GM12878 (cell line): ENCODE data around the gene SLC35E1. TPM values are rescaled to one million over a fixed set of nuclear protein-coding genes. Genes with fewer than 3 reads are reported as not detected.

Experiments used
- polyA plus RNA-seq, 11 experiments: library from polyadenylated mRNA; depleted of rRNA in 4 of 11; unstranded in 6 of 11; stranded (reverse) in 5 of 11; fragments of >200 nt; fragmentation: Nextera tagmentation in 4 of 11; fragmentation: Illumina TruSeq in 1 of 11; extraction: Ambion mirVana in 4 of 11; extraction: Trizol in 1 of 11; gene quantifications; 1 replicate in 1 of 11; 2 replicates in 10 of 11; pipeline versions ENCODE4 v1.2.1 to v1.2.3, GENCODE V29; 2011 to 2016; ENCODE audit warnings: inconsistent platforms in 2 of 11, missing spikeins in 2 of 11, low read depth in 1 of 11
- small RNA-seq: library from RNA; depleted of rRNA; stranded (forward); fragments of <200 nt; gene quantifications from one replicate; pipeline ENCODE3, GENCODE V24; 2014
- total RNA-seq, 4 experiments: library from RNA; depleted of rRNA in 3 of 4; stranded (reverse); fragments of >200 nt in 3 of 4; fragmentation: Illumina TruSeq in 1 of 4; extraction: Trizol in 1 of 4; gene quantifications; 2 replicates each; pipeline versions ENCODE4 v1.2.1 to v1.2.3, GENCODE V29; 2013 to 2021

The SLC35E1 gene
- total and polyA plus RNA-seq, 10 of the 15 experiments (the other 5 are each of a cell fraction or from before 2014, with no cell fraction given): 11.3 to 37.7 (median 22.1) TPM

Small RNAs within 50 kb of the gene (small RNA-seq; reads per million reads assigned to genes)
- gene RN7SL146P: not detected

Other genes starting within 250 kb of the SLC35E1 start
Only the 7 nearest of the 9 such genes appear.
- 11.3 and 11.4 TPM in 2 replicates for gene EPS15L1, start 100.4 kb downstream of the SLC35E1 start, total RNA-seq (2014; rRNA removed)
- 15.9 and 16.7 TPM in 2 replicates for gene EPS15L1, start 100.4 kb downstream of the SLC35E1 start, total RNA-seq (2014; rRNA removed; fragmentation: Illumina TruSeq; extraction: Trizol)
- 43.5 and 50.4 TPM in 2 replicates for gene EPS15L1, start 100.4 kb downstream of the SLC35E1 start, total RNA-seq (2021)
- gene EPS15L1, start 100.4 kb downstream of the SLC35E1 start, polyA plus RNA-seq (2011; rRNA removed): 7.2 and 19.1 TPM in 2 replicates
- 20.4 and 24.1 TPM in 2 replicates for gene EPS15L1, start 100.4 kb downstream of the SLC35E1 start, polyA plus RNA-seq (2014; fragmentation: Illumina TruSeq; extraction: Trizol)
- gene EPS15L1, start 100.4 kb downstream of the SLC35E1 start, polyA plus RNA-seq (2014; fragmentation: Nextera tagmentation; extraction: Ambion mirVana): 1 to 10 TPM; 5.9 to 7.6 TPM
- 20.4 and 25.3 TPM in 2 replicates for gene EPS15L1, start 100.4 kb downstream of the SLC35E1 start, polyA plus RNA-seq (2014; rRNA removed)
- 10 to 100 TPM; 41.3 to 43.3 TPM for gene EPS15L1, start 100.4 kb downstream of the SLC35E1 start, polyA plus RNA-seq (2016; fragmentation: Nextera tagmentation; extraction: Ambion mirVana)
- gene CALR3, start 76.2 kb downstream of the SLC35E1 start, total RNA-seq (2014; rRNA removed): 0.11 TPM in 2 replicates
- 0.18 and 0.45 TPM in 2 replicates for gene CALR3, start 76.2 kb downstream of the SLC35E1 start, total RNA-seq (2014; rRNA removed; fragmentation: Illumina TruSeq; extraction: Trizol)
- gene CALR3, start 76.2 kb downstream of the SLC35E1 start, total RNA-seq (2021): 0.19 TPM in 1 of 2 replicates, not detected in the other
- gene CALR3, start 76.2 kb downstream of the SLC35E1 start, polyA plus RNA-seq (2011; rRNA removed): 0.05 TPM in 1 of 2 replicates, not detected in the other
- 0.35 and 0.43 TPM in 2 replicates for gene CALR3, start 76.2 kb downstream of the SLC35E1 start, polyA plus RNA-seq (2014; fragmentation: Illumina TruSeq; extraction: Trizol)
- gene CALR3, start 76.2 kb downstream of the SLC35E1 start, polyA plus RNA-seq (2014; fragmentation: Nextera tagmentation; extraction: Ambion mirVana): under 1 TPM; 0.10 to 0.13 TPM
- gene CALR3, start 76.2 kb downstream of the SLC35E1 start, polyA plus RNA-seq (2014; rRNA removed): 0.12 and 0.14 TPM in 2 replicates
- under 1 TPM in 1 of 2 experiments, not detected in 1; 0.31 TPM for gene CALR3, start 76.2 kb downstream of the SLC35E1 start, polyA plus RNA-seq (2016; fragmentation: Nextera tagmentation; extraction: Ambion mirVana)
- 2.0 and 2.1 TPM in 2 replicates for gene C19orf44, start 76.0 kb downstream of the SLC35E1 start, total RNA-seq (2014; rRNA removed)
- 2.7 and 3.3 TPM in 2 replicates for gene C19orf44, start 76.0 kb downstream of the SLC35E1 start, total RNA-seq (2014; rRNA removed; fragmentation: Illumina TruSeq; extraction: Trizol)
- gene C19orf44, start 76.0 kb downstream of the SLC35E1 start, total RNA-seq (2021): 3.1 and 3.8 TPM in 2 replicates
- gene C19orf44, start 76.0 kb downstream of the SLC35E1 start, polyA plus RNA-seq (2011; rRNA removed): 2.5 and 3.0 TPM in 2 replicates
- gene C19orf44, start 76.0 kb downstream of the SLC35E1 start, polyA plus RNA-seq (2014; fragmentation: Illumina TruSeq; extraction: Trizol): 3.6 and 5.2 TPM in 2 replicates
- under 1 TPM; 0.26 to 0.31 TPM for gene C19orf44, start 76.0 kb downstream of the SLC35E1 start, polyA plus RNA-seq (2014; fragmentation: Nextera tagmentation; extraction: Ambion mirVana)
- 4.1 and 5.4 TPM in 2 replicates for gene C19orf44, start 76.0 kb downstream of the SLC35E1 start, polyA plus RNA-seq (2014; rRNA removed)
- gene C19orf44, start 76.0 kb downstream of the SLC35E1 start, polyA plus RNA-seq (2016; fragmentation: Nextera tagmentation; extraction: Ambion mirVana): 1 to 10 TPM; 3.9 to 4.0 TPM
- 3.6 and 4.9 TPM in 2 replicates for gene CHERP, start 30.0 kb downstream of the SLC35E1 start, total RNA-seq (2014; rRNA removed)
- 6.8 and 7.2 TPM in 2 replicates for gene CHERP, start 30.0 kb downstream of the SLC35E1 start, total RNA-seq (2014; rRNA removed; fragmentation: Illumina TruSeq; extraction: Trizol)
- gene CHERP, start 30.0 kb downstream of the SLC35E1 start, total RNA-seq (2021): 57.5 and 65.3 TPM in 2 replicates
- 3.2 and 5.1 TPM in 2 replicates for gene CHERP, start 30.0 kb downstream of the SLC35E1 start, polyA plus RNA-seq (2011; rRNA removed)
- 3.5 and 17.6 TPM in 2 replicates for gene CHERP, start 30.0 kb downstream of the SLC35E1 start, polyA plus RNA-seq (2014; fragmentation: Illumina TruSeq; extraction: Trizol)
- 1 to 10 TPM in 1 of 2 experiments, under 1 TPM in 1; 0.66 to 1.7 TPM for gene CHERP, start 30.0 kb downstream of the SLC35E1 start, polyA plus RNA-seq (2014; fragmentation: Nextera tagmentation; extraction: Ambion mirVana)
- 24.0 and 42.2 TPM in 2 replicates for gene CHERP, start 30.0 kb downstream of the SLC35E1 start, polyA plus RNA-seq (2014; rRNA removed)
- gene CHERP, start 30.0 kb downstream of the SLC35E1 start, polyA plus RNA-seq (2016; fragmentation: Nextera tagmentation; extraction: Ambion mirVana): 10 to 100 TPM; 47.1 to 49.4 TPM
- 13.8 and 15.3 TPM in 2 replicates for gene MED26, start 55.8 kb upstream of the SLC35E1 start, total RNA-seq (2014; rRNA removed)
- 7.2 and 8.6 TPM in 2 replicates for gene MED26, start 55.8 kb upstream of the SLC35E1 start, total RNA-seq (2014; rRNA removed; fragmentation: Illumina TruSeq; extraction: Trizol)
- 20.2 and 21.4 TPM in 2 replicates for gene MED26, start 55.8 kb upstream of the SLC35E1 start, total RNA-seq (2021)
- 10.0 and 14.0 TPM in 2 replicates for gene MED26, start 55.8 kb upstream of the SLC35E1 start, polyA plus RNA-seq (2011; rRNA removed)
- 3.6 and 8.0 TPM in 2 replicates for gene MED26, start 55.8 kb upstream of the SLC35E1 start, polyA plus RNA-seq (2014; fragmentation: Illumina TruSeq; extraction: Trizol)
- 1 to 10 TPM; 1.1 to 2.2 TPM for gene MED26, start 55.8 kb upstream of the SLC35E1 start, polyA plus RNA-seq (2014; fragmentation: Nextera tagmentation; extraction: Ambion mirVana)
- 12.4 and 15.2 TPM in 2 replicates for gene MED26, start 55.8 kb upstream of the SLC35E1 start, polyA plus RNA-seq (2014; rRNA removed)
- 10 to 100 TPM in 1 of 2 experiments, 1 to 10 TPM in 1; 9.2 to 10.1 TPM for gene MED26, start 55.8 kb upstream of the SLC35E1 start, polyA plus RNA-seq (2016; fragmentation: Nextera tagmentation; extraction: Ambion mirVana)
- 49.9 and 51.3 TPM in 2 replicates for gene SMIM7, start 87.7 kb upstream of the SLC35E1 start, total RNA-seq (2014; rRNA removed)
- 68.1 and 69.4 TPM in 2 replicates for gene SMIM7, start 87.7 kb upstream of the SLC35E1 start, total RNA-seq (2014; rRNA removed; fragmentation: Illumina TruSeq; extraction: Trizol)
- 44.6 and 45.7 TPM in 2 replicates for gene SMIM7, start 87.7 kb upstream of the SLC35E1 start, total RNA-seq (2021)
- 88.8 and 96.7 TPM in 2 replicates for gene SMIM7, start 87.7 kb upstream of the SLC35E1 start, polyA plus RNA-seq (2011; rRNA removed)
- gene SMIM7, start 87.7 kb upstream of the SLC35E1 start, polyA plus RNA-seq (2014; fragmentation: Illumina TruSeq; extraction: Trizol): 71.7 and 99.7 TPM in 2 replicates
- 100 to 1,000 TPM; 157 to 170 TPM for gene SMIM7, start 87.7 kb upstream of the SLC35E1 start, polyA plus RNA-seq (2014; fragmentation: Nextera tagmentation; extraction: Ambion mirVana)
- 60.0 and 66.0 TPM in 2 replicates for gene SMIM7, start 87.7 kb upstream of the SLC35E1 start, polyA plus RNA-seq (2014; rRNA removed)
- 10 to 100 TPM; 70.0 to 72.5 TPM for gene SMIM7, start 87.7 kb upstream of the SLC35E1 start, polyA plus RNA-seq (2016; fragmentation: Nextera tagmentation; extraction: Ambion mirVana)
- 18.0 and 19.1 TPM in 2 replicates for gene TMEM38A, start 88.7 kb upstream of the SLC35E1 start, total RNA-seq (2014; rRNA removed)
- 11.9 TPM in 2 replicates for gene TMEM38A, start 88.7 kb upstream of the SLC35E1 start, total RNA-seq (2014; rRNA removed; fragmentation: Illumina TruSeq; extraction: Trizol)
- gene TMEM38A, start 88.7 kb upstream of the SLC35E1 start, total RNA-seq (2021): 14.5 and 17.2 TPM in 2 replicates
- gene TMEM38A, start 88.7 kb upstream of the SLC35E1 start, polyA plus RNA-seq (2011; rRNA removed): 9.8 and 12.7 TPM in 2 replicates
- 11.5 and 12.4 TPM in 2 replicates for gene TMEM38A, start 88.7 kb upstream of the SLC35E1 start, polyA plus RNA-seq (2014; fragmentation: Illumina TruSeq; extraction: Trizol)
- gene TMEM38A, start 88.7 kb upstream of the SLC35E1 start, polyA plus RNA-seq (2014; fragmentation: Nextera tagmentation; extraction: Ambion mirVana): 1 to 10 TPM; 4.5 to 6.1 TPM
- 17.9 and 20.4 TPM in 2 replicates for gene TMEM38A, start 88.7 kb upstream of the SLC35E1 start, polyA plus RNA-seq (2014; rRNA removed)
- gene TMEM38A, start 88.7 kb upstream of the SLC35E1 start, polyA plus RNA-seq (2016; fragmentation: Nextera tagmentation; extraction: Ambion mirVana): 10 to 100 TPM; 20.2 to 22.2 TPM